ENCODE results near the gene SMAP1.

GRCh38 chr6:70680396-70680795, 12.7 kb downstream of the SMAP1 start:
- no peak for TF ChIP-seq CTCF (IDR thresholded peaks at IDR 0.05)
- no peak for TF ChIP-seq POLR2A (IDR thresholded peaks at IDR 0.05)
- TF ChIP-seq POLR2AphosphoS5 (IDR thresholded peaks at IDR 0.05): no peak

All from gastroesophageal sphincter (tissue), 3 donors.